SK-N-SH treated with all-trans-retinoic acid at 6 μM for 48 hours (cell line): Measurements from ENCODE around the gene HEMK1.

Experiments
- ATAC-seq: fragments of 200-7000 bp; cut with Tn5 transposase; 3 replicates; pipeline ENCODE4 v1.9.1; 2020; ENCODE audit warnings: mild to moderate bottlenecking, moderate library complexity
- BACH2 ChIP-seq: fragments of 250-450 bp; sonication (Bioruptor Pico); IDR thresholded peaks from 2 replicates; pipeline ENCODE4 v1.9.0; 2021; ENCODE audit warnings: mild to moderate bottlenecking, borderline replicate concordance
- CSDC2 ChIP-seq: fragments of 250-450 bp; sonication (Bioruptor Pico); IDR thresholded peaks from 2 replicates; pipeline ENCODE4 v1.5.0; 2020; ENCODE audit warnings: mild to moderate bottlenecking, moderate library complexity
- CSRNP3 ChIP-seq: fragments of 250-450 bp; sonication (Bioruptor Pico); IDR thresholded peaks from 2 replicates; pipeline ENCODE4 v1.5.1; 2021; ENCODE audit warnings: mild to moderate bottlenecking, moderate library complexity
- ESRRG ChIP-seq: fragments of 250-450 bp; sonication (Bioruptor Pico); IDR thresholded peaks from 2 replicates; pipeline ENCODE4 v1.6.1; 2021; ENCODE audit warnings: mild to moderate bottlenecking
- GLIS3 ChIP-seq: fragments of 250-450 bp; sonication (Bioruptor Pico); IDR thresholded peaks from 2 replicates; pipeline ENCODE4 v1.5.0; 2020; ENCODE audit warnings: mild to moderate bottlenecking, moderate library complexity
- ISL1 ChIP-seq: fragments of 250-450 bp; sonication (Bioruptor Pico); IDR thresholded peaks from 2 replicates; pipeline ENCODE4 v2.1.2; 2022; ENCODE audit warnings: mild to moderate bottlenecking, moderate library complexity
- OSR1 ChIP-seq: fragments of 250-450 bp; sonication (Bioruptor Pico); IDR thresholded peaks from 2 replicates; pipeline ENCODE4 v1.8.0; 2022; ENCODE audit warnings: moderate library complexity, mild to moderate bottlenecking, inconsistent platforms
- PATZ1 ChIP-seq: fragments of 250-450 bp; sonication (Bioruptor Pico); IDR thresholded peaks from 2 replicates; pipeline ENCODE4 v1.8.0; 2020; ENCODE audit warnings: mild to moderate bottlenecking, moderate library complexity, borderline replicate concordance
- RARB ChIP-seq: fragments of 250-450 bp; sonication (Bioruptor Pico); IDR thresholded peaks from 2 replicates; pipeline ENCODE4 v1.8.0; 2021; ENCODE audit warnings: mild to moderate bottlenecking, moderate library complexity
- SNAI2 ChIP-seq: fragments of 250-450 bp; sonication (Bioruptor Pico); IDR thresholded peaks from 2 replicates; pipeline ENCODE4 v1.5.0; 2020; ENCODE audit warnings: mild to moderate bottlenecking, moderate library complexity
- TSHZ2 ChIP-seq: fragments of 250-450 bp; sonication (Bioruptor Pico); IDR thresholded peaks from 2 replicates; pipeline ENCODE4 v1.5.0; 2020; ENCODE audit warnings: mild to moderate bottlenecking, moderate library complexity
- ZFP3 ChIP-seq: fragments of 250-450 bp; sonication (Bioruptor Pico); IDR thresholded peaks from 2 replicates; pipeline ENCODE4 v1.5.0; 2020; ENCODE audit warnings: mild to moderate bottlenecking, moderate library complexity
- ZFP30 ChIP-seq: fragments of 450-650 bp; formaldehyde crosslinking; IDR thresholded peaks from 2 replicates; pipeline ENCODE4 v1.5.0; 2022; ENCODE audit warnings: mild to moderate bottlenecking, moderate library complexity
- ZNF565 ChIP-seq: fragments of 450-650 bp; formaldehyde crosslinking; conservative IDR thresholded peaks from 2 replicates; pipeline ENCODE4 v1.5.0; 2020; ENCODE audit warnings: low read depth, mild to moderate bottlenecking, moderate library complexity
- ZNF70 ChIP-seq: fragments of 450-650 bp; formaldehyde crosslinking; IDR thresholded peaks from 2 replicates; pipeline ENCODE4 v1.5.0; 2020; ENCODE audit warnings: mild to moderate bottlenecking, moderate library complexity
- ZNF8 ChIP-seq: fragments of 450-650 bp; formaldehyde crosslinking; IDR thresholded peaks from 2 replicates; pipeline ENCODE4 v1.5.0; 2020; ENCODE audit warnings: mild to moderate bottlenecking, moderate library complexity
- TF ChIP-seq, protein P1 (sequence below): fragments of 250-450 bp; sonication (Bioruptor Pico); IDR thresholded peaks from 2 replicates; pipeline ENCODE4 v1.8.0; 2021; ENCODE audit warnings: low read depth, mild to moderate bottlenecking, moderate library complexity, borderline replicate concordance
- TF ChIP-seq, protein P2 (sequence below): fragments of 250-450 bp; sonication (Bioruptor Pico); IDR thresholded peaks from 2 replicates; pipeline ENCODE4 v1.5.1; 2020; ENCODE audit warnings: low read depth, mild to moderate bottlenecking, moderate library complexity

Gene HEMK1

GRCh38 chr3:50600841-50601591 lies 31.7 kb downstream of the HEMK1 start:
- peak; percentile 23; the same call in 1 of the 2 replicates for TF ChIP-seq ISL1
- peak; percentile 78; the same call in 1 of the 2 replicates for TF ChIP-seq GLIS3 (CRISPR knock-in tag)
- no peak for TF ChIP-seq CSRNP3 (CRISPR knock-in tag)
- no peak for TF ChIP-seq ZNF8
- peak; percentile 94 for ATAC-seq

GRCh38 chr3:50602595-50603191 lies 33.4 kb downstream of the HEMK1 start:
- no peak for ATAC-seq
- TF ChIP-seq PATZ1 (CRISPR knock-in tag) (no peak), GLIS3 (CRISPR knock-in tag) (no peak), CSRNP3 (CRISPR knock-in tag) (no peak), ZFP30 (CRISPR knock-in tag) (no peak), BACH2 (CRISPR knock-in tag) (no peak), ZNF70 (CRISPR knock-in tag) (no peak), OSR1 (CRISPR knock-in tag) (no peak), ESRRG (no peak), RARB (CRISPR knock-in tag) (no peak), TSHZ2 (CRISPR knock-in tag) (no peak), CSDC2 (no peak), ZFP3 (CRISPR knock-in tag) (no peak), ZNF565 (CRISPR knock-in tag) (no peak), SNAI2 (CRISPR knock-in tag) (no peak)
- TF ChIP-seq, protein P1, sequence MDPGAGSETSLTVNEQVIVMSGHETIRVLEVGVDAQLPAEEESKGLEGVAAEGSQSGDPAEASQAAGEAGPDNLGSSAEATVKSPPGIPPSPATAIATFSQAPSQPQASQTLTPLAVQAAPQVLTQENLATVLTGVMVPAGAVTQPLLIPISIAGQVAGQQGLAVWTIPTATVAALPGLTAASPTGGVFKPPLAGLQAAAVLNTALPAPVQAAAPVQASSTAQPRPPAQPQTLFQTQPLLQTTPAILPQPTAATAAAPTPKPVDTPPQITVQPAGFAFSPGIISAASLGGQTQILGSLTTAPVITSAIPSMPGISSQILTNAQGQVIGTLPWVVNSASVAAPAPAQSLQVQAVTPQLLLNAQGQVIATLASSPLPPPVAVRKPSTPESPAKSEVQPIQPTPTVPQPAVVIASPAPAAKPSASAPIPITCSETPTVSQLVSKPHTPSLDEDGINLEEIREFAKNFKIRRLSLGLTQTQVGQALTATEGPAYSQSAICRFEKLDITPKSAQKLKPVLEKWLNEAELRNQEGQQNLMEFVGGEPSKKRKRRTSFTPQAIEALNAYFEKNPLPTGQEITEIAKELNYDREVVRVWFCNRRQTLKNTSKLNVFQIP (CRISPR knock-in tag): no peak
- TF ChIP-seq, protein P2, sequence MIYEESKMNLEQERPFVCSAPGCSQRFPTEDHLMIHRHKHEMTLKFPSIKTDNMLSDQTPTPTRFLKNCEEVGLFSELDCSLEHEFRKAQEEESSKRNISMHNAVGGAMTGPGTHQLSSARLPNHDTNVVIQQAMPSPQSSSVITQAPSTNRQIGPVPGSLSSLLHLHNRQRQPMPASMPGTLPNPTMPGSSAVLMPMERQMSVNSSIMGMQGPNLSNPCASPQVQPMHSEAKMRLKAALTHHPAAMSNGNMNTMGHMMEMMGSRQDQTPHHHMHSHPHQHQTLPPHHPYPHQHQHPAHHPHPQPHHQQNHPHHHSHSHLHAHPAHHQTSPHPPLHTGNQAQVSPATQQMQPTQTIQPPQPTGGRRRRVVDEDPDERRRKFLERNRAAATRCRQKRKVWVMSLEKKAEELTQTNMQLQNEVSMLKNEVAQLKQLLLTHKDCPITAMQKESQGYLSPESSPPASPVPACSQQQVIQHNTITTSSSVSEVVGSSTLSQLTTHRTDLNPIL: no peak
